ENCODE results near the gene MGMT. TPM values are rescaled to one million over a fixed set of nuclear protein-coding genes. Genes with fewer than 3 reads are reported as not detected.

Gene MGMT
- total and polyA plus RNA-seq, 2 experiments from 2014 or later, result 19.3 to 21.9 TPM

- TF ChIP-seq ZNF462 (CRISPR knock-in tag; IDR thresholded peaks at IDR 0.05), result no peak
- TF ChIP-seq ZNF114 (CRISPR knock-in tag; IDR thresholded peaks at IDR 0.05), result no peak
- TF ChIP-seq CREB1 (CRISPR knock-in tag; IDR thresholded peaks at IDR 0.05; ENCODE audit: low read depth), result no peak
- TF ChIP-seq POLR2AphosphoS5 (IDR thresholded peaks at IDR 0.05; ENCODE audit: low read depth), result no peak
- no peak for TF ChIP-seq STAT1 (IDR thresholded peaks at IDR 0.05; ENCODE audit: unreplicated experiment)
- TF ChIP-seq ETS1 (IDR thresholded peaks at IDR 0.05), result no peak
- no peak for TF ChIP-seq JUNB (IDR thresholded peaks at IDR 0.05; ENCODE audit: unreplicated experiment)
- no peak for TF ChIP-seq CTCF (conservative IDR thresholded peaks at IDR 0.05; ENCODE audit: low read depth in 2 of 2)
These were observed 342.8 kb downstream of the MGMT start (continued) for GRCh38 chr10:129809841-129810240.
